Amniotic epithelial cell (primary cell): ENCODE data around the gene NOSTRIN.
"Not testable (repeated sequence)": the region's sequence is repeated elsewhere in the genome, so short reads cannot be mapped to it uniquely, and the experiment has no call there.

Source experiments
- DNase-seq: peaks from one replicate; pipeline ENCODE4 v3.0.0-alpha.2; 2010; ENCODE audit warnings: low read depth

NOSTRIN gene

GRCh38 chr2:168801961-168802858 is at the start of gene NOSTRIN:
Gene NOSTRIN (plus strand): TSS chr2:168802637. CDS start chr2:168802647, 10 bp downstream.
- DNase-seq: peak; percentile 51

- DNase-seq: no peak
These were observed 48.6 kb upstream of the NOSTRIN start for GRCh38 chr2:168753765-168754329.

GRCh38 chr2:168757223-168757622 is 45.2 kb upstream of the NOSTRIN start:
- no peak for DNase-seq

GRCh38 chr2:168758970-168759820 is 43.2 kb upstream of the NOSTRIN start:
- DNase-seq: peak; percentile 55

- no peak for DNase-seq
These were observed 37.0 kb upstream of the NOSTRIN start for GRCh38 chr2:168765401-168765800.

- DNase-seq: no peak
These were observed 35.8 kb upstream of the NOSTRIN start for GRCh38 chr2:168766600-168766999.

- DNase-seq: no peak
These were observed 35.2 kb upstream of the NOSTRIN start for GRCh38 chr2:168767258-168767657.

GRCh38 chr2:168768357-168768756 is 34.1 kb upstream of the NOSTRIN start:
- not testable (repeated sequence) for DNase-seq

- peak; percentile 84 for DNase-seq
These were observed 31.6 kb upstream of the NOSTRIN start for GRCh38 chr2:168770796-168771195.

- no peak for DNase-seq
These were observed 29.7 kb upstream of the NOSTRIN start for GRCh38 chr2:168772704-168773103.

GRCh38 chr2:168773128-168773527 is 29.3 kb upstream of the NOSTRIN start:
- DNase-seq: no peak

- DNase-seq: peak; percentile 73
These were observed 28.5 kb upstream of the NOSTRIN start for GRCh38 chr2:168773719-168774521.

- DNase-seq: no peak
These were observed 26.6 kb upstream of the NOSTRIN start for GRCh38 chr2:168775837-168776236.

GRCh38 chr2:168780669-168781071 is 21.8 kb upstream of the NOSTRIN start:
- no peak for DNase-seq

- DNase-seq: peak; percentile 62
These were observed 21.1 kb upstream of the NOSTRIN start for GRCh38 chr2:168781191-168781817.

GRCh38 chr2:168782271-168782670 is 20.2 kb upstream of the NOSTRIN start:
- no peak for DNase-seq

- no peak for DNase-seq
These were observed 17.4 kb upstream of the NOSTRIN start for GRCh38 chr2:168784993-168785392.

- DNase-seq: no peak
These were observed 15.2 kb upstream of the NOSTRIN start for GRCh38 chr2:168787098-168787781.

GRCh38 chr2:168787782-168788376 is 14.6 kb upstream of the NOSTRIN start:
- DNase-seq: no peak

- DNase-seq: no peak
These were observed 12.7 kb upstream of the NOSTRIN start for GRCh38 chr2:168789776-168790175.
